LHCN-M2 (cell line): ENCODE results near the gene PFDN2. TPM values are rescaled to one million over a fixed set of nuclear protein-coding genes. Genes with fewer than 3 reads are reported as not detected.
A peak's percentile ranks its signal among the peaks of the same experiment; 100 is the strongest.

ENCODE experiments used
- DNase-seq: peaks from one replicate; pipeline ENCODE4 v3.0.0-alpha.2; 2012; ENCODE audit warnings: low read depth
- polyA plus RNA-seq: library from polyadenylated mRNA; unstranded; fragments of >200 nt; gene quantifications from one replicate; pipeline ENCODE4 v1.2.1, GENCODE V29; 2012; ENCODE audit warnings: missing spikeins
- total RNA-seq: library from RNA; depleted of rRNA; stranded (reverse); fragments of >200 nt; gene quantifications from 2 replicates; pipeline ENCODE4 v1.2.3, GENCODE V29; 2014; rRNA removed

PFDN2 gene, protein sequence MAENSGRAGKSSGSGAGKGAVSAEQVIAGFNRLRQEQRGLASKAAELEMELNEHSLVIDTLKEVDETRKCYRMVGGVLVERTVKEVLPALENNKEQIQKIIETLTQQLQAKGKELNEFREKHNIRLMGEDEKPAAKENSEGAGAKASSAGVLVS
- total RNA-seq = 58.6 and 87.5 TPM in 2 replicates
- polyA plus RNA-seq = 131 TPM

DNA sequence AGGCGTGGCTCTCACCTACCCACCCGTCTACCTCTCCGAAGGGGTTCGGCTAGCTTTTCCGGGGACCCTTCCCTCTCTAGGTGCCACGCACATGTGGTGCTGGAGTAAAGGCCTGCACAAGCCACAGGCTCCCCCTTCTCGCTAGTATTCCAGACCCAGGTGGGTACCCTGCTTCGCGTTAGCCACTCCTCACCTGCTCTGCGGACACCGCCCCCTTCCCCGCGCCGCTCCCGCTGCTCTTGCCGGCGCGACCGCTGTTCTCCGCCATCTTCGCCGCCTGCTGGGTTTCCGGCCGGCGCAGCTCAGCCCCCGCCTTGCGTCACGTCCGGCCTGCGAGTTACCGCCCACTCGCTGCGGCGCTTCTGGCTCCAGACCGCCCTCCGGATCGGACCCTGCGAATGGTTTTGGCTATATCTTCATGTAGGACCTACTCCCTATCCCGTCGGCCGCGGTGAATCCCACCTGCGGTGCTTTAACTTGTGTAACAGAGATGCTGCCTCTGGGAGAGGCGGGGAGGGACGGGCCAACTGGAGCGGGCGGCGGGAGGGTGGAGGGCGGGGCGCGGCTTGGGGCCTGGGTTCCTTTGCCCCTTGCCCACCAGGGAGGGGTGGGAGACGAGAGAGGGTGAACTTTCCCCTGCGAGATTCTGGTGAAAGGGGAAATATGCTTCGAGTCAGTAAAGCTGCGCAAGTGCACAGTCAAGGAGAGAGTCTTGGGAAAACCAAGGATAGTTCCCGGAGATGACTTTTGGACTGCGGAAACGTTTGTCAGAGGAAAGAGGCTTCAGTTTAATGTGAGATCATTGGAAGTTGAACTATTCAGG is at the start of gene PFDN2, which contains the start of gene NIT1:
PFDN2 (minus strand) TSS at position 279 of the 823 bp plus-strand sequence; CDS start at position 268, 11 bp downstream.
NIT1 (plus strand) TSS at position 347 of the 823 bp plus-strand sequence; CDS start at position 419, 72 bp downstream.
- DNase-seq = peak; percentile 76

DNA sequence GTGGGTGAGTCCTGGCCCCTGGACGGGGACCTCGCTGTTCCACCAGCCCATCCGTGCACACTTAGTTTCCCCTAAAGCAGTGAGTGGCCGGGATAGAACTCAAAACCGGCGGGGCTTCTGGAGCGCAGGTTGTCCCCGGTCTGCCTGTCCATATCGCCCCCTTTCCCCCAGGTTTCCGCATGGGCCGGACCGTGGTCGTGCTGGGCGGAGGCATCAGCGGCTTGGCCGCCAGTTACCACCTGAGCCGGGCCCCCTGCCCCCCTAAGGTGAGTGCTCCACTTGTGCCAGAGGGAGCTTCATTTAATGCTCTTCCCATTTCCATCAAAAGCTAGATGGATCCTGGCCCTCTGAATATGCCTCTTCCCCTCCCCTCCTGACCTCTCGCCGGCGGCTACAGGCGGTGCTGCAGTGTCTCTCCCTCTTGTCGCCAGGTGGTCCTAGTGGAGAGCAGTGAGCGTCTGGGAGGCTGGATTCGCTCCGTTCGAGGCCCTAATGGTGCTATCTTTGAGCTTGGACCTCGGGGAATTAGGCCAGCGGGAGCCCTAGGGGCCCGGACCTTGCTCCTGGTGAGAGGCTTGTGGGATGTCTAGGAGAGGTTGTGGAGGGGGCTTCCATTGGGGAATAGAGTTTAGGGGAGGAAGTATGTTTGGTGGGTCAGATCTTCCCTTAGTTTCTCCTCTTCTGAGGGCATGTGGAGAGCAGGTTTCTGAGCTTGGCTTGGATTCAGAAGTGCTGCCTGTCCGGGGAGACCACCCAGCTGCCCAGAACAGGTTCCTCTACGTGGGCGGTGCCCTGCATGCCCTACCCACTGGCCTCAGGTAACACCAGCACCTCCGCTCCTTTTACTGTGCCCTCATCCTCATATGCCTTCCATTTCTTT is 49.1 kb upstream of the PFDN2 start:
- DNase-seq = no peak

DNA sequence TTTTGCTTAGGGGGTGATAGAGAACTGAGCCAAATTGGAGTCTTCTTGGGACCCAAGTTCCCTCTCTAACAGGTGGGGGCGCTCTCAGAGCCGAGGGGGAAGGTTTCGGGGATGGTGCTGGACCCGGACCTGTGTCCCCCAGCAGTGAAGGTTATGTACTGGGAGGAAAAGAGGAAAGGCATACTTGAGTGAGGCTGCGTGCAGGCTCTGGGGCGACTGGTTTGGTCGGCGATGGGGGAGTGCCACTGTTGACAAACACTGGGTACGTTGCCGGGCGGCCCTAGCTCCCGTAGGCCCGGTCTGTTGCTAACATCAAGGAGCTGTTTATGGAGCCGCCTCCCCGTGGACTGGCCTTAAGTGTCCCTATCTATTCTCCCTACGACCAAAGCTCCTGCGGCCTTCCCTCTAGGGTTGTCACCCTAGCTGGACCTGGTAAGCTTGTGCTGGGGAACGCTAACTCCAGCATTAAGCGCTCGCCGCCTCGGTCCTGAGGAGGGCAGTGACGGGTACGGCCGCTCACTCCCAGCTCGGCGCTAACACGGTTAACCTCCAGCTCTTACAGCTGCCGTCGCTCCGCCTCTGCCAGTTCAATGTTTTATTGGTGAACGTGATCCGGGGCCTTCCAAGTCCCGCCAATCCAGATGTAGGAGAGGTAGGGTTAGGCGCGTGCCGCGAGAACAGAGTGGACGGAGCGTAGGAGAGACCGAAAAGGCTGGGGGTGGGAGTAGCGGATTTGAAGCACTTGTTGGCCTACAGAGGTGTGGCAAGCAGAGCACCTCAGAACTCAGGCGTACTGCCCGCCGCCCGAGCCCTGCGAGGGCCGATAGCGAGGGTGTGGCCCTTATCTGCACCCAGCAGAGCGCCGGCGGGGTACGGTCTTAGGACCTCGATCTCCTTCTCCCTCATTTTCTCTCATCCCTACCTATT is 48.2 kb upstream of the PFDN2 start, which contains the start of gene PPOX:
PPOX (plus strand) TSS at position 685 of the 927 bp plus-strand sequence. CDS start 422 bp downstream, outside the sequence.
- peak; percentile 97 for DNase-seq

DNA sequence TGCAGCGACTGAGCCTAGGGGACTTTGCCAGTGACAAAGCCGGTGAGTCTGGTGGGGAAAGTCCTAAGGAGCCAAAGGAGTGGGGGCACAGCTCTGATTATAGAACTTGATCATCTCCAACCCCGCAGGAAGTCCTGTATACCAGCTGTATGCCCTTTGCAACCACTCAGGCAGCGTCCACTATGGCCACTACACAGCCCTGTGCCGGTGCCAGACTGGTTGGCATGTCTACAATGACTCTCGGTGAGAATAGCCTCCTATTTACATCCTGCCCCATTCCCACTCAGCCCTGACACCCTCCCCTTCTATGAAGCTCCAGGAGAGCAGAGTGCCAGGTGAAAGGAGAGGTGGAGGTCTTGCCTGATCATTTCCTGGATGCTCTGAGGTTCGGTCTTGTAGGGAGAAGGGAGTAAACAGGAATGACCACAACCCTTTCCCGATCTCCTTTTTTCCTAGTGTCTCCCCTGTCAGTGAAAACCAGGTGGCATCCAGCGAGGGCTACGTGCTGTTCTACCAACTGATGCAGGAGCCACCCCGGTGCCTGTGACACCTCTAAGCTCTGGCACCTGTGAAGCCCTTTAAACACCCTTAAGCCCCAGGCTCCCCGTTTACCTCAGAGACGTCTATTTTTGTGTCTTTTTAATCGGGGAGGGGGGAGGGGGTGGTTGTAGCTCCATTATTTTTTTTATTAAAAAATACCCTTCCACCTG is 47.2 kb upstream of the PFDN2 start:
- DNase-seq = no peak

DNA sequence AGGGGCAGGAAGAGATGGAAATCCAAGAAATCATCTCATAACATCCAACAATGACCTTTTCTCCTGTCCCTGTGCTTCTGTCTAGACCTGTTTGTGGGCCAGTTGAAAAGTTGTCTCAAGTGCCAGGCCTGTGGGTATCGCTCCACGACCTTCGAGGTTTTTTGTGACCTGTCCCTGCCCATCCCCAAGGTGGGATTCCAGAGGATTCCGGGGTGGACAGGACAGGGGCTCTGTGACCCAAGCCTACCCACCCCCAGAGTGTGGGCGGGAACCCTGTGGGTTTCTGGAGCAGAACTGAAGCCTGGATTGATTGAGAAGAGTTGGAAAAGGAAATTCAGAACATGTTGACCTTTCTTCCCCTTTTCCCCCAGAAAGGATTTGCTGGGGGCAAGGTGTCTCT is 46.0 kb upstream of the PFDN2 start:
- no peak for DNase-seq

DNA sequence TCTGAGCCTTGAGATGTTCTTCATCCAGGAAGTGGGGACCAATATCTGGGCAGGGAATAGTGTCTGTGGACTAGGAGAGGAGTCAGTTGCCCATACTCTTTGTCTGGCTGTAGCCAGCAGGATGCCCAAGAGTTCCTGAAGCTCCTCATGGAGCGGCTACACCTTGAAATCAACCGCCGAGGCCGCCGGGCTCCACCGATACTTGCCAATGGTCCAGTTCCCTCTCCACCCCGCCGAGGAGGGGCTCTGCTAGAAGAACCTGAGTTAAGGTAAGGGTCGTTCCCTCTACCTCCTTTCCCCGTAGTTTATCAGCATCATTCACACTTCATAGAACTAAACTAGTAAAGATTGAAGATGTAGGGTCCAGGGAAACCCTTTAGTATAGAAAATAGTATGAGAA is 45.0 kb upstream of the PFDN2 start:
- no peak for DNase-seq

DNA sequence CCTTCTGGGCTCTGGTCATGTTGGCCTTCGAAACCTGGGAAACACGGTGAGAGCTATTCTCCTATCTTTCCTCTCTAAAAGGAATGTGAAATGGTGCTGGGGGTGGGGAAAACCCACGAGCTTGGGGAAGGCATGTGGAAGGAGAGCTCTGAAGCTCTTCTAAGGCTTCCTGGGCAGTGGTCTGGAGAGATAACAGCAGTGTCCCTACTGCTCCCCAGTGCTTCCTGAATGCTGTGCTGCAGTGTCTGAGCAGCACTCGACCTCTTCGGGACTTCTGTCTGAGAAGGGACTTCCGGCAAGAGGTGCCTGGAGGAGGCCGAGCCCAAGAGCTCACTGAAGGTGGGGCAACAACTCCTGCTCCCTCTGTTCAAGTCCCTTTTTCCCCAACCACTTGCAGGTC is 44.2 kb upstream of the PFDN2 start:
- no peak for DNase-seq

DNA sequence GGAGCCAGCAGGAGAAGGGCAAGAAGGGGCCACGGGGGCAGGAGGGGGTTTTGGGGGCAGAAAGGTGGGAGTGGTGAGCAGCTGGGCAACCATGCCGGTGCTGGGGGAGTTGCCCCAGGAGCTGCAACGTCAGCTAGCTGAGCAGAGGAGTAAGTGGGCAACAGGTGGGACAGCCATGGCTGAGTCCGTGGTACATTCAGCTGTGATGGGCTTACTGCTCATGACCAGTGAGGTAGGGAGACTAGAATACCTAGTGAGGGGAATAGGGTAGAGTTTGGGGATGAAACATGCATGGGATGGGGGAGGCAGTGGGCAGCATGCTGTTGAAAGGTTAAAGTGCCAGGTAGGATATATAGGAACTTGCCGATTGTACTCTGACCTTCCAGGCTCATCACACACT is 43.8 kb upstream of the PFDN2 start:
- no peak for DNase-seq

DNA sequence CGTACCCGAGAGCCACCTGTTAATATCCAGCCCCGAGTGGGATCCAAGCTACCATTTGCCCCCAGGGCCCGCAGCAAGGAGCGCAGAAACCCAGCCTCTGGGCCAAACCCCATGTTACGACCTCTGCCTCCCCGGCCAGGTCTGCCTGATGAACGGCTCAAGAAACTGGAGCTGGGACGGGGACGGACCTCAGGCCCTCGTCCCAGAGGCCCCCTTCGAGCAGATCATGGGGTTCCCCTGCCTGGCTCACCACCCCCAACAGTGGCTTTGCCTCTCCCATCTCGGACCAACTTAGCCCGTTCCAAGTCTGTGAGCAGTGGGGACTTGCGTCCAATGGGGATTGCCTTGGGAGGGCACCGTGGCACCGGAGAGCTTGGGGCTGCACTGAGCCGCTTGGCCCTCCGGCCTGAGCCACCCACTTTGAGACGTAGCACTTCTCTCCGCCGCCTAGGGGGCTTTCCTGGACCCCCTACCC is 42.9 kb upstream of the PFDN2 start:
- no peak for DNase-seq

DNA sequence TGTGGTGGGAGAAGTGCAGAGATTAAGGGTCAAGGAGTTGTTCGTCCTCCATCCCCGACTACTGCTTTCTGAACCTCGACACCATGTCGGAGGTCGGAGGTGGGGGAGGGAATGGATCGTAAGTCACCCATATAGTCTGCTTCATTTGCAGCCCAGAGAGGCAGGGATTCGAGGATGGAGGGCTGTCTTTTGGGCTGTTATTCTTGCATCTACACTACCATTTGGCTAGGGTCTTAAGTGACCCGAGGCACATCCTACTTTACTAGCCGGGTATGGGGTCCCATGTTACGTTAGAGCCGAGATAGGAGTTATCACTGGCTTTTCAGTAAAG is 42.0 kb upstream of the PFDN2 start:
- no peak for DNase-seq

DNA sequence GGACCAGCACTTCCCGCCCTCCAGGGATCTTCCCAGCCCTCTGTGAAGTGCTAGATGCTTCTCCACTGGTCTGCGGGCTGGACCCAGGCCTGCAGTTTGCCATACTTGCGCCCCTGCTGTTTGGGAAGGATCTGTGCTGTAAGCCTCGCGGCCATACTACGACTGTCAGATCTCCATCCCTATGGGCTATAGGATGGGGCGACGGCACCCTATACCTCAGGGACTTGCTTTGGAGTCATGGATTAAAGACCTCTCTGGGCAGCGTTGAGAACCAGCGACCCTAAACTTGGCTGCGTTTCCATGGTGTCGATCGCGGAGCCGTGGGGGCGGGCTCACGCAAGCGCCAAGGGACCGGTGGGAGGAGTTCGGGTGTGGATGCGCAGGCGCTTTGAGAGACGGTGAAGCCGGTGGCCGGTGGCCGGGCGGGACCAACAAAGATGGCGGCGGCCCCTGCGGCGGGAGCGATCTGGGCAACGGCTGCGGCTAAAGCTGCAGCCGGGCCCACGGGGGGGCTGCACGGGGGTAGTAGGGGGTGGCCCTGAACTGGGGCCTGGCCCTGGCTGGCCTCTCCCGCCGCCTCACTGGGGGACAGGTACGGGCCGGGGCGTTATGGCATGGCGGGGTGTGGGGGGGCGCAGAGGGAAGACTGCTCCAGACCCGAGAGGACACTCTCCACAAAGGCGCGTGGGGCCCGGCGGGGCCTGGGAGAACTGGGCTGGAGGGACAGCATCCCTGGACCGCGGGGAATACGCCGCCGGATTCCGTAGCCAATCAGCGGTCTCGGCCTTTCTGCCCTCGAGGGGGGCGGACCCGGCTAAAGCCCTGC is 41.5 kb upstream of the PFDN2 start, which contains the start of gene USP21:
USP21 (plus strand) TSS at position 414 of the 826 bp plus-strand sequence. CDS start 1,141 bp downstream, outside the sequence.
- DNase-seq = peak; percentile 84

DNA sequence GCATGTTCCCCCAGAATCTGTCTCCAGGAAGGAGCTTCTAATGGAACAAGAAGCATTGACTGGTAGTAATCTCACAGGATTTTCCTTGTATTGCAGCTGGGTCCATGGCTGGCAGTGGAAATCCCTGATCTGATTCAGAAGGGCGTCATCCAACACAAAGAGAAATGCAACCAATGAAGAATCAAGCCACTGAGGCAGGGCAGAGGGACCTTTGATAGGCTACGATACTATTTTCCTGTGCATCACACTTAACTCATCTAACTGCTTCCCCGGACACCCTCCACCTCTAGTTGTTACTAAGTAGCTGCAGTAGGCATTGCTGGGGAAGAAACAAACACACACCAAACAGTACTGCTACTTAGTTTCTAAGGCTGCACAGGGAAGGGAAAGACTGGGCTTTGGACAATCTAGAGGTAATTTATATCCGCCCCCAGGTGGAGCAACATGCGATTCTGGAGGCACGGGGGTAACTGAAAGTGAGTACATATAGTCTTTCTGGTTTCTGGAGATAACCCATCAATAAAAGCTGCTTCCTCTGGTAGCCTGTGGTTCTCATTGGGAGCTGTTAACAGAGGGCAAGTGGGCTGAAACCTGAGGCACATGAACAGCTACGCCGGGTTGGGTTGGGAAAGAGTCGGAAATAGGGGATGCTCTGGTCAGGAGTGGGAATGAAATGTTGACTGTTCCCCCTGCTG is 40.6 kb upstream of the PFDN2 start:
- no peak for DNase-seq

DNA sequence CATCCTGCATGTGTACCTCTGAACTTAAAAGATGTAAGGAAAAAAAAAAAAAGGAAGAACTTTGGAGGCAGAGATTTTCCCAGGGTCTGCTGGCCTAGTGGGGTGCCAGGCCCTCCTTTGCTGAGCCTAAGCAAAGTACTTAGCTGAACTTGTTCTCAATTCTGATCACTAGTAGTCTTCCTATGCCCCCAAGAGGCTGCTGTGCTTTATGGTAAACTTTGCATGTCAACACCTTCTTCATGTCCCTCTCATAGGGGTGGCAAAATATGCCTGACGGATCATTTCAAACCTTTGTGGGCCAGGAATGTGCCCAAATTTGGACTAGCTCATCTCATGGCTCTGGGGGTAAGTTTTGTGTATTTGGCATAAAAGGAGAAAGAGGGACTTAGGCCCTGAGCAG is 40.0 kb upstream of the PFDN2 start:
- no peak for DNase-seq

DNA sequence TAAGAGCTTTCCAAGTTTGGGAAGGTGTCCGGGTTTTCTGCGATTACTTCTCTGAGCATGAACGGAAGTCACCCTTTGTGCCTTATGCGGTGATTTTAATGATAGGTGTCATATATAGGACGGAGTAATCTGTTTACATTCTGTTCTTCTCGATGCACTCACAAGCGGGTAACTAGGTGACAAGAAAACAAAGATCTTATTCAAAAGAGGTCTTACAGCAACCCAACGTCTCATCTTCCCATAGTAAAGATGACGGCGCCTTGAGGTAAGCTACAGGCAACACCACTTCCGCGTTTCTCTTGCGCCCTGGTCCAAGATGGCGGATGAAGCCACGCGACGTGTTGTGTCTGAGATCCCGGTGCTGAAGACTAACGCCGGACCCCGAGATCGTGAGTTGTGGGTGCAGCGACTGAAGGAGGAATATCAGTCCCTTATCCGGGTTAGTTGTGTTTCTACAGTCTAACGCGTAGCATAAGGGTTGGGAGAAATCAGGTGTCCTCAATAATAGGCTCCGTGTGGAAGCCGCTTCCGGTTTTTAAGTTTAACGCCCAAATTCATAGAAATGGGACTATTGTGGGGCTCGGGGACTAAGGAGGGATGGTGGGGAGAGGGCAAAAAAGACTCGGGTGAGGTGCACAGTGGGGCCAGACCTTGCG is 36.0 kb upstream of the PFDN2 start, which contains the start of gene UFC1:
UFC1 (plus strand) TSS at position 297 of the 656 bp plus-strand sequence; CDS start at position 317, 20 bp downstream.
- DNase-seq = peak; percentile 88

DNA sequence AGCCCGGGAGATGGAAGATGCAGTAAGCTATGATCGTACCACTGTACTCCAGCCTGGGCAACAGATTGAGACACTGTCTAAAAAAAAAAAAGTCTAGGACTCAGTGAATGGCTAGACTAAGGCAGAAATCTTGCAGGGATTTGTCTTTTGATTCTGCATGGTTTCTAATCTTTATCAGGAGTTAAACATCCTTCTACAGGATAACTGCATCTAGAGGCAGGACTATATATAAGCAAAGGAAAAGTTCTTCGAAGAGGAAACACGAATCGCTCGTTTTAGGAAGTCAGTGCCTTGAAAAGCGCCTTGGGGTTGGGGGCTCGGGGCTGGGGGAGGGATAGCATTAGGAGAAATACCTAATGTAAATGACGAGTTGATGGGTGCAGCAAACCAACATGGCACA is 35.3 kb upstream of the PFDN2 start:
- no peak for DNase-seq

DNA sequence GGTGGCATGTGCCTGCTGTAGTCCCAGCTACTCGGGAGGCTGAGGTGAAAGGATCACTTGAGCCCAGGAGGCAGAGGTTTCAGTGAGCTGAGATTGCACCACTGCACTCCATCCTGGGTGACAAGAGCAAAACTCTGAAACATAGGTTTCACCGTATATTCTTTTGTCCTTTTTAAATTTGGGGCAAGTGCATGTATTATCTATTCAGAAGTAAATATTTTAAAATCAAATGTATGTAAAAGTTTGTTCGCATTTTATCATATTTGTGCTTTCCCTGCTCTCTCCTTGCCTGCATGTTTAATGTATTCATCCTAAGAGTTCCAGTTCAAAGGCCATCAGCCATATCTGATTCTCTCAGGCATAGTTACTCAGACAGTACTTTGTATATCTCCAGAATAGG is 28.0 kb upstream of the PFDN2 start:
- no peak for DNase-seq

DNA sequence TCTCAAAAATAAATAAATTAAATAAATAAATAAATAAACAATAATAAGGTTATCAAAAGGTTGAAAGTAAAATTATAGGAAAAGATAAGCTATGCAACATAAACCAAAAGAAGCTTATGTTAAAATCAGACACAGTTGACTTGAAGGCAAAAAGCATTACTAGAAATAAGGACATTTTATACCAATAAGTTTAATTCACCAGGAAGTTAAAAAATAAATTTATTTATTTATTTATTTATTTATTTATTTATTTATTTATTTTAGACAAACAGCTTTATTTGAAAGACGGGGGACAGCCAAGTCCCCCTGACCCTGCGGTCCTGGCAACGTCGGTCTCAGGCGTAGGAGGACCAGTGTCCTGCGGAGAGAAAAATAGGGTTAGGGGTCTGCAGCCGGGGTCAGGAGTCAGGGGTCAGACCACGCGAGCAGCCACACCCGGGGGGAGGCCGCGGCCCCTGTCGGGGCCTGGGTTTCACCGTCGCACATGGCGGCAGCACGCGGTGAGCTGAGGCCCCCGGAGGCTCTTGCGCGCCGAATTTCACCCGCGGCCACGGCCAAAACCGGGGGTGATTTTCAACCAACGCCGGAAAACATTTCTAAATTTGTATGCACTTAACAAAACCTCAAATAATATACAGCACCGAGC is 23.0 kb upstream of the PFDN2 start:
- no peak for DNase-seq
